HUDEP-2 (cell line): ENCODE results near the gene TTLL5.
"Not testable (repeated sequence)": the region's sequence is repeated elsewhere in the genome, so short reads cannot be mapped to it uniquely, and the experiment has no call there.

Experiments
- DNase-seq, 76 experiments: peaks; one replicate each; lab custom pipeline; 2025; ENCODE audit not compliant: unreplicated experiment in 76 of 76; lab: John Stamatoyannopoulos, UW

Gene TTLL5

GRCh38 chr14:75896341-75896740 lies 235.3 kb downstream of the TTLL5 start:
- no peak for DNase-seq

- DNase-seq: no peak
These were observed 243.3 kb downstream of the TTLL5 start for GRCh38 chr14:75904311-75904710.

GRCh38 chr14:75905147-75905904 lies 244.3 kb downstream of the TTLL5 start:
- DNase-seq: peak in 8 of 76 experiments; percentile 2 to 11 (median 7)

- no peak for DNase-seq
These were observed 245.2 kb downstream of the TTLL5 start for GRCh38 chr14:75906228-75906627.

GRCh38 chr14:75906680-75907280 lies 245.7 kb downstream of the TTLL5 start:
- peak in 46 of 76 experiments; percentile 3 to 60 (median 27) for DNase-seq

- no peak for DNase-seq
These were observed 246.8 kb downstream of the TTLL5 start for GRCh38 chr14:75907756-75908359.

GRCh38 chr14:75909630-75910029 lies 248.6 kb downstream of the TTLL5 start:
- no peak for DNase-seq

GRCh38 chr14:75910048-75910447 lies 249.0 kb downstream of the TTLL5 start:
- DNase-seq: no peak

- DNase-seq: no peak
These were observed 250.8 kb downstream of the TTLL5 start for GRCh38 chr14:75911883-75912282.

- no peak for DNase-seq
These were observed 252.1 kb downstream of the TTLL5 start for GRCh38 chr14:75913183-75913582.

- no peak for DNase-seq
These were observed 254.0 kb downstream of the TTLL5 start for GRCh38 chr14:75915045-75915444.

- no peak for DNase-seq
These were observed 256.4 kb downstream of the TTLL5 start for GRCh38 chr14:75917322-75917945.

GRCh38 chr14:75917946-75918335 lies 256.9 kb downstream of the TTLL5 start:
- DNase-seq: no peak

- not testable (repeated sequence) for DNase-seq
These were observed 259.4 kb downstream of the TTLL5 start for GRCh38 chr14:75920421-75920820.

GRCh38 chr14:75925141-75925840 lies 264.2 kb downstream of the TTLL5 start:
- DNase-seq: not testable (repeated sequence)

GRCh38 chr14:75926431-75927115 lies 265.5 kb downstream of the TTLL5 start:
- DNase-seq: no peak

- no peak for DNase-seq
These were observed 266.6 kb downstream of the TTLL5 start for GRCh38 chr14:75927564-75928087.

- no peak for DNase-seq
These were observed 267.7 kb downstream of the TTLL5 start for GRCh38 chr14:75928690-75929181.

- DNase-seq: no peak
These were observed 272.8 kb downstream of the TTLL5 start for GRCh38 chr14:75933712-75934296.
